HFFc6 (cell line): Measurements from ENCODE around the gene FOXP3. TPM values are rescaled to one million over a fixed set of nuclear protein-coding genes. Genes with fewer than 3 reads are reported as not detected.

ENCODE experiments used
- DNase-seq: peaks from one replicate; pipeline ENCODE4 v3.0.0-alpha.2; 2018
- H3K27ac Mint-ChIP-seq: 2 replicates; pipeline ENCODE4 v1.8.0; 2020; ENCODE audit warnings: mild to moderate bottlenecking, mixed read lengths
- H3K27me3 Mint-ChIP-seq: 2 replicates; pipeline ENCODE4 v1.8.0; 2021; ENCODE audit warnings: mild to moderate bottlenecking, moderate library complexity, mixed read lengths; ENCODE audit not compliant: insufficient read depth
- H3K36me3 Mint-ChIP-seq: 2 replicates; pipeline ENCODE4 v1.8.0; 2021; ENCODE audit warnings: low read depth, mixed read lengths
- H3K4me1 Mint-ChIP-seq: 2 replicates; pipeline ENCODE4 v1.8.0; 2020; ENCODE audit warnings: low read depth, mixed read lengths
- H3K4me3 Mint-ChIP-seq: 2 replicates; pipeline ENCODE4 v1.8.0; 2020; ENCODE audit warnings: mild to moderate bottlenecking, moderate library complexity, mixed read lengths
- H3K9me3 Mint-ChIP-seq: 2 replicates; pipeline ENCODE4 v1.8.0; 2020; ENCODE audit warnings: mild to moderate bottlenecking, mixed read lengths
- total RNA-seq, 6 experiments: library from RNA; stranded (reverse); fragmentation: NEBNext Ultra II Directional; extraction: Animal tissue kit (Norgen Biotek cat#: 25700); gene quantifications; 2 replicates in 1 of 6; 3 replicates in 5 of 6; pipeline ENCODE4 v1.2.3, GENCODE V29; 2021
- TF ChIP-seq, protein P1 (sequence below): fragments of 200-600 bp; sonication (generic); IDR thresholded peaks from 2 replicates; pipeline ENCODE4 v1.5.0; 2021; ENCODE audit warnings: antibody characterized with exemption, mild to moderate bottlenecking

The FOXP3 gene
- total RNA-seq, 6 experiments from 2014 or later: 0.09 to 0.16 (median 0.14) TPM; not detected in 3

DNA sequence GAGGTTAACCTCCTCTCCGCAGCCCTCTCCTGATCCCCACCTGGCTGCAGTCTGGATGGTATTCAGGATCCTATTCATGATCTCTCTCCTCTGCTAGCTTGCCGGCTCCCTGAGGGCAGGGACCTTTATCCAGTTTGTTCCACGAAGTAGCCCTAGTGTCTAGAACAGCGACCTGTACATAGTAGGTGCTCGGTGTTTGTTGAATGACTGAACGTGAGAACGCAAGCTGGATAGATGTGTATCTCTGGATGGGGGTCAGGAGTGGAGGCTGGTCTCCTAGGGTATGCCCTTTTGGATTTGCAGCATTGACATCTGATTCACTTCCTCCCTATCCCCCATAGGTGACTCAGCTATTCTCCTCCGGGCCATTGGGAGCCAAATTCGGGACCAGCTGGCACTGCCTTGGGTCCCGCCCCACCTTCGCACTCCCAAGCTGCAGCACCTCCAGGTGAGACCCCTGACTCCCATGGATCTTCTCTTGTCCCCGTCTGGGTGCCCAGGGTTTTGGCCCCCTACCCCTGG lies 21.9 kb downstream of the FOXP3 start:
- TF ChIP-seq, protein P1, sequence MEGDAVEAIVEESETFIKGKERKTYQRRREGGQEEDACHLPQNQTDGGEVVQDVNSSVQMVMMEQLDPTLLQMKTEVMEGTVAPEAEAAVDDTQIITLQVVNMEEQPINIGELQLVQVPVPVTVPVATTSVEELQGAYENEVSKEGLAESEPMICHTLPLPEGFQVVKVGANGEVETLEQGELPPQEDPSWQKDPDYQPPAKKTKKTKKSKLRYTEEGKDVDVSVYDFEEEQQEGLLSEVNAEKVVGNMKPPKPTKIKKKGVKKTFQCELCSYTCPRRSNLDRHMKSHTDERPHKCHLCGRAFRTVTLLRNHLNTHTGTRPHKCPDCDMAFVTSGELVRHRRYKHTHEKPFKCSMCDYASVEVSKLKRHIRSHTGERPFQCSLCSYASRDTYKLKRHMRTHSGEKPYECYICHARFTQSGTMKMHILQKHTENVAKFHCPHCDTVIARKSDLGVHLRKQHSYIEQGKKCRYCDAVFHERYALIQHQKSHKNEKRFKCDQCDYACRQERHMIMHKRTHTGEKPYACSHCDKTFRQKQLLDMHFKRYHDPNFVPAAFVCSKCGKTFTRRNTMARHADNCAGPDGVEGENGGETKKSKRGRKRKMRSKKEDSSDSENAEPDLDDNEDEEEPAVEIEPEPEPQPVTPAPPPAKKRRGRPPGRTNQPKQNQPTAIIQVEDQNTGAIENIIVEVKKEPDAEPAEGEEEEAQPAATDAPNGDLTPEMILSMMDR: no peak
- Mint-ChIP-seq H3K27me3 (no peaks in the 10 kb centered on the region), H3K9me3 (no peaks in the 10 kb centered on the region), H3K4me1 (peaks cover 7% of the 10 kb centered on the region), H3K27ac (peak overlapping the region; percentile 70), H3K4me3 (no peak overlapping the region), H3K36me3 (peaks cover 5% of the 10 kb centered on the region; the same call in 1 of the 2 replicates)
- DNase-seq: no peak

DNA sequence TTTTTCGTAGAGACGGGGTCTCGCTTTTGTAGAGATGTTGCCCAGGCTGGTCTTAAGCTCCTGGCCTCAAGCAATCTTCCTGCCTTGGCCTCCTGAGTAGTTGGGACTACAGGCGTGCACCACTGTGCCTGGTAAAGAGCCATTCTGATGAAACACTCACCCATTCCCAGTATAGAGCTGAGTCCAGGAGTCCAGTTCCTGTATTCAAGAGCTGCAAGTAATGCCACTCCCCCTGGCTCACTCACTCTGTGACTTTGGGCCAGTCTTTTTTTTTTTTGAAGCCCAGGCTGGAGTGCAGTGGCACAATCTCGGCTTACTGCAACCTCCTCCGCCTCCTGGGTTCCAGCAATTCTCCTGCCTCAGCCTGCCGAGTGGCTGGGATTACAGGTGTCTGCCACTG lies 25.8 kb downstream of the FOXP3 start:
- Mint-ChIP-seq H3K27me3 (peaks cover 2% of the 10 kb centered on the region; the same call in 1 of the 2 replicates), H3K9me3 (no peaks in the 10 kb centered on the region), H3K36me3 (no peaks in the 10 kb centered on the region; the same call in 1 of the 2 replicates), H3K4me1 (peaks cover 13% of the 10 kb centered on the region), H3K4me3 (no peak overlapping the region), H3K27ac (no peak overlapping the region)
- TF ChIP-seq, protein P1: no peak
- DNase-seq: no peak

DNA sequence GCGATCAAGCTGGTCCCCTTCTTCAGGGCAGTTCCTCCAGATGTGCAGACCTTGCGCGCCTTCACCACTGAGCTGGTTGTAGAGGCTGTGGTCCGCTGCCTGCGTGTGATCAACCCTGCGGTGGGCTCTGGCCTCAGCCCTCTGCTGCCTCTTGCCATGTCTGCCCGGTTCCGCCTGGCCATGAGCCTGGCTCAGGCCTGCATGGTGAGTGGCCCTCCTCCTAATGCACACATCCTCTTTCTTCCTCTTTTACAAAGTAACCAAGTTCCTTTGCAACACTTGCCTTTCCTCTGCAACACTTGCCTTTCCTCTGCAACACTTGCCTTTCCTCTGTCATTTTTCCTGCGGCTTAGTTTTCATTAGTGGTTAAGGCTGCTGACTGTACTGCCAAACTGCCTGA lies 27.4 kb downstream of the FOXP3 start:
- TF ChIP-seq, protein P1: no peak
- Mint-ChIP-seq H3K27me3 (peaks cover 2% of the 10 kb centered on the region; the same call in 1 of the 2 replicates), H3K27ac (no peak overlapping the region), H3K4me3 (peak overlapping the region; percentile 98), H3K9me3 (no peaks in the 10 kb centered on the region), H3K4me1 (0 out of 2 replicates have a peak, but pooled peaks cover 5% of the 10 kb centered on the region), H3K36me3 (no peaks in the 10 kb centered on the region)
- DNase-seq: no peak

DNA sequence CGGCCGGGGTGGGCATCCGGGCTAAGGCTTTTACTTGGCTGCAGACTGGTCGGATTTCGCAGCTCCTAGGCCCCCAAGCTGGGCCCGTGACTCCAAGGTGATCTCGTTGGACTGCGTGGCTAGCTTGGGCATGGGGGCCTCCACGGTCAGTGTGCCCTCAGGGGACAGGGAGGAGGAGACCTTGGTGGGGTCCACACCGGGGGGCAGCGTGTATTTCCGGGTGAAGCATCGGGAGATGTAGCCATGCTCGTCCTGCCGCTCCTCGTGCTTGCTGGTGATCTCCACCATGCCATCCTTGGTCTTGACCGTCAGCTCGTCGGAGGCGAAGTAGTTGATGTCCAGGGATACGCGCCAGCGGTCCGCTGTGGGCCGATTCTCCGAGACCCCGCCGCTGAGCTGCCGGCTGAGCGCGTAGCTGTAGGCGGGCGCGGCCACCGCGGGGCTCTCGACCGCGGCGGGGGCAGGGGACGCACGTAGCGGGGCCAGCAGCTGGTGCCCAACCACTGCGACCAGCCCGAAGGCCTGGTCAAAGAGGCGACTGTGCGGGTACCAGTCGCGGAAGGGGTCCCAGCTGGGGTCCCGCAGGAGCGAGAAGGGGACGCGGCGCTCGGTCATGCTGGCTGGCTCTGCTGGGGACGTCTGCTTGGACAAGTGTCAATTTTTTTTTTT lies 30.5 kb downstream of the FOXP3 start:
- H3K9me3 Mint-ChIP-seq: no peaks in the 10 kb centered on the region
- no peaks in the 10 kb centered on the region for H3K36me3 Mint-ChIP-seq

DNA sequence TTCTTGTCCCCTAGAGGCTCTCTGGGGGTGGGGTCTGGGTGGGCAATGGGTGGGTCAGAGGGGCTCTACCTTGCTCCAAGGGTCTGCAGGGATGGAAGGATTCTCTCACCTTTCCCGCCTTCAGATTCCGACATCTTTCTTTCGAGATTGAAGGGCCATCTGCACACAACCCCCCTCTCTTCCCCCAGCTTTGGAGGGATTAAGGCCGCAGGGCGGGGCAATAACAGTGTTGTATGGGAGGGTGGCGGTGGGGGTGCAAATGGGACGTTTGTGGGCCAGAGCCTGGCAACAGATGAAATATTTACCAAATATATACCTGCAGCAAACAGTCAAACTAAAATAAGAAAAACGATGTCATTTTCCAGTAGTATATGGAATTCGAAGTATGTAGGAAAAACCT lies 31.3 kb downstream of the FOXP3 start, which contains the start of gene CACNA1F:
CACNA1F (minus strand) TSS at position 165 of the 400 bp plus-strand sequence; CDS start at position 134, 31 bp downstream.
- no peaks in the 10 kb centered on the region for H3K9me3 Mint-ChIP-seq
- no peak for DNase-seq
- H3K4me3 Mint-ChIP-seq: no peak within 1 kb of the TSS
- H3K4me1 Mint-ChIP-seq: 0 out of 2 replicates have a peak, but pooled peaks cover 5% of the 10 kb centered on the region
- peaks cover 4% of the 10 kb centered on the region for H3K27me3 Mint-ChIP-seq
- H3K27ac Mint-ChIP-seq: no peak within 1 kb of the TSS
- H3K36me3 Mint-ChIP-seq: no peaks in the 10 kb centered on the region
- TF ChIP-seq, protein P1: no peak

More for the DNA sequence above, 30.5 kb downstream of the FOXP3 start:
- TF ChIP-seq, protein P1: no peak
- Mint-ChIP-seq H3K4me1 (0 out of 2 replicates have a peak, but pooled peaks cover 5% of the 10 kb centered on the region), H3K27ac (no peak overlapping the region), H3K4me3 (no peak overlapping the region), H3K27me3 (peaks cover 4% of the 10 kb centered on the region)
- DNase-seq: no peak
